Keratinocyte (primary cell): ENCODE measurements around the gene ADAMTS6. TPM values are rescaled to one million over a fixed set of nuclear protein-coding genes. Genes with fewer than 3 reads are reported as not detected.

ENCODE experiments used
- DNase-seq: peaks from one replicate; pipeline ENCODE4 v3.0.0-alpha.2; 2011; ENCODE audit warnings: low read depth, missing footprints, low spot score
- FAIRE-seq: peaks from 2 replicates; lab custom pipeline; 2011; peaks lifted over from hg19 to GRCh38; lab: Jason Lieb, UNC
- H2AFZ ChIP-seq: 2 replicates; pipeline ENCODE4 v1.6.0; 2012; ENCODE audit warnings: low read length, control low read depth, inconsistent platforms; ENCODE audit not compliant: control insufficient read depth
- H3K27ac ChIP-seq: 2 replicates; pipeline ENCODE4 v1.5.1; 2011; ENCODE audit warnings: low read length; ENCODE audit not compliant: control insufficient read depth, insufficient read depth
- H3K27me3 ChIP-seq: 3 replicates; pipeline ENCODE4 v1.6.0; 2011; ENCODE audit warnings: low read length; ENCODE audit not compliant: control insufficient read depth, insufficient read depth; ENCODE audit errors: extremely low read depth
- H3K36me3 ChIP-seq, 2 experiments: 2 replicates in 1 of 2; 3 replicates in 1 of 2; pipeline ENCODE4 v1.5.1; 2011; ENCODE audit warnings: low read length in 2 of 2, mild to moderate bottlenecking in 1 of 2; ENCODE audit not compliant: control insufficient read depth in 2 of 2, insufficient read depth in 2 of 2; ENCODE audit errors: extremely low read depth in 1 of 2
- H3K4me1 ChIP-seq: 3 replicates; pipeline ENCODE4 v1.5.1; 2011; ENCODE audit warnings: low read length; ENCODE audit not compliant: control insufficient read depth, insufficient read depth; ENCODE audit errors: extremely low read depth
- H3K4me2 ChIP-seq: 3 replicates; pipeline ENCODE4 v1.6.0; 2011; ENCODE audit warnings: low read depth, low read length; ENCODE audit not compliant: control insufficient read depth, insufficient read depth; ENCODE audit errors: extremely low read depth
- H3K4me3 ChIP-seq, 3 experiments: fragments of 200-600 bp in 1 of 3; sonication (generic) in 1 of 3; 2 replicates in 2 of 3; 3 replicates in 1 of 3; pipeline ENCODE4 v1.5.1; 2011 to 2016; ENCODE audit warnings: low read length in 3 of 3, mild to moderate bottlenecking in 3 of 3, control low read depth in 2 of 3, inconsistent platforms in 1 of 3, low read depth in 1 of 3, mixed read lengths in 1 of 3, mixed run types in 1 of 3, moderate library complexity in 1 of 3; ENCODE audit not compliant: control insufficient read depth in 2 of 3, insufficient read depth in 2 of 3; ENCODE audit errors: extremely low read depth in 1 of 3
- H3K79me2 ChIP-seq: 2 replicates; pipeline ENCODE4 v1.6.0; 2012; ENCODE audit warnings: low read length; ENCODE audit not compliant: control insufficient read depth, insufficient read depth
- H3K9ac ChIP-seq: 3 replicates; pipeline ENCODE4 v1.6.0; 2011; ENCODE audit warnings: low read length; ENCODE audit not compliant: control insufficient read depth, insufficient read depth; ENCODE audit errors: extremely low read depth
- H3K9me1 ChIP-seq: 3 replicates; pipeline ENCODE4 v1.6.0; 2011; ENCODE audit warnings: low read length; ENCODE audit not compliant: control insufficient read depth, insufficient read depth; ENCODE audit errors: extremely low read depth
- H3K9me3 ChIP-seq: 2 replicates; pipeline ENCODE4 v1.5.1; 2012; ENCODE audit warnings: low read depth, low read length; ENCODE audit not compliant: control insufficient read depth
- H4K20me1 ChIP-seq: 3 replicates; pipeline ENCODE4 v1.6.0; 2011; ENCODE audit warnings: low read length; ENCODE audit not compliant: control insufficient read depth, insufficient read depth; ENCODE audit errors: extremely low read depth
- EZH2 ChIP-seq: IDR thresholded peaks from one replicate; pipeline ENCODE4 v1.6.1; 2012; ENCODE audit warnings: inconsistent platforms, mild to moderate bottlenecking, low read length, moderate library complexity
- dilution Hi-C: fragments of 300-500 bp; cut with MboI; formaldehyde crosslinking; loops from one replicate; pipeline ENCODE4 v1.7.0; 2020; ENCODE audit warnings: low sequenced_read_pairs; ENCODE audit not compliant: extremely low pct_ligation_motif_present
- polyA plus RNA-seq, 5 experiments: library from polyadenylated mRNA; depleted of rRNA in 3 of 5; stranded (reverse) in 3 of 5; stranded (forward) in 1 of 5; unstranded in 1 of 5; fragments of >200 nt; gene quantifications; 1 replicate in 1 of 5; 2 replicates in 3 of 5; 3 replicates in 1 of 5; pipeline versions ENCODE4 v1.2.1 to v1.2.3, GENCODE V29; 2011 to 2012; ENCODE audit warnings: missing spikeins in 2 of 5, low read depth in 1 of 5, low replicate concordance in 1 of 5
- TF ChIP-seq, protein P1 (sequence below), 3 experiments: IDR thresholded peaks in 1 of 3; conservative IDR thresholded peaks in 1 of 3; optimal IDR thresholded peaks in 1 of 3; 2 replicates in 2 of 3; 3 replicates in 1 of 3; pipeline versions ENCODE3 to v1.5.1; 2011; ENCODE audit warnings: low read length in 3 of 3, mild to moderate bottlenecking in 3 of 3, moderate library complexity in 2 of 3, control low read depth in 1 of 3, inconsistent platforms in 1 of 3; ENCODE audit not compliant: insufficient read depth in 2 of 3; ENCODE audit errors: extremely low read depth in 1 of 3

The ADAMTS6 gene
- polyA plus RNA-seq, 1 donor (not counting 4 experiments of a cell fraction or from before 2014, with no cell fraction given): 10.9 TPM

DNA sequence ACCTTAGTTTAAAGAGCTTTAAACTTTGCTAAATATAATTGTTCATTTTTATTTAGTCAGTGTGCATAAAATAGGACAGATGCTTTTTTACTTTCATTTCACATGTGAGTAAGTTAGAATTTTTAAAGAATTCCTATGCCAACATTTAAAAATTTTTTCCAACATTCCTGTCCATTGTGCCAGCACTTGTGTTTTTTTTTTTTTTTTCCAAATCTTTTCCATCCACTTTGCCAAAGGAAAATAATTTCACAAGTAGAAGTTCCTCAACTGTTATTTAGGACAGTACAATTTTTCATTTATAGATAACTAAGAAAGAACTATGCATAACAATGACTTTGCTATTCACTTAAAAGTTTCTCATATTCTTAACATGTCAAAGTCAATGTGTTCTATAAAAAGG is 189.5 kb downstream of the ADAMTS6 start:
- FAIRE-seq: no peak

DNA sequence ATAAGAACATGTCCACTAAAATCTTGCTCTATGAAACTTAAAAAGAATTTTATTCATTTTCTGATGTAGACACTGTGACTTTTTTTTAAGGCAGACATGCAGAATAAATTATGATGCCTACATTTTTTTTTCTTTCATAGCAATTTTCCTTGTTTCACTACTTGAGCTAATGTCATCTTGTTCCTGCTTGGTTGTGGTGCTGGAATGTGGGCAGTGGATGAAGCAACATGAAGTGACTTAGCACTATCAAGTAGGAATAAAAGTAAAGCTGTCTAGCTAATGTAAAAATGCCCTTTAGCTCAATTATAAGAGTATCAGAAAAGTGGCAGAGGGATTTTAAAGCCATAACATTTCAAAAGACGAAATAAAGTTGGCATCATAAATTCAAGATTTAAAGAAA is 191.0 kb downstream of the ADAMTS6 start:
- FAIRE-seq: no peak
- no peaks in the 10 kb centered on the region for H4K20me1 ChIP-seq

More for the DNA sequence above, 189.5 kb downstream of the ADAMTS6 start:
- TF ChIP-seq EZH2: no peak
- TF ChIP-seq, protein P1, sequence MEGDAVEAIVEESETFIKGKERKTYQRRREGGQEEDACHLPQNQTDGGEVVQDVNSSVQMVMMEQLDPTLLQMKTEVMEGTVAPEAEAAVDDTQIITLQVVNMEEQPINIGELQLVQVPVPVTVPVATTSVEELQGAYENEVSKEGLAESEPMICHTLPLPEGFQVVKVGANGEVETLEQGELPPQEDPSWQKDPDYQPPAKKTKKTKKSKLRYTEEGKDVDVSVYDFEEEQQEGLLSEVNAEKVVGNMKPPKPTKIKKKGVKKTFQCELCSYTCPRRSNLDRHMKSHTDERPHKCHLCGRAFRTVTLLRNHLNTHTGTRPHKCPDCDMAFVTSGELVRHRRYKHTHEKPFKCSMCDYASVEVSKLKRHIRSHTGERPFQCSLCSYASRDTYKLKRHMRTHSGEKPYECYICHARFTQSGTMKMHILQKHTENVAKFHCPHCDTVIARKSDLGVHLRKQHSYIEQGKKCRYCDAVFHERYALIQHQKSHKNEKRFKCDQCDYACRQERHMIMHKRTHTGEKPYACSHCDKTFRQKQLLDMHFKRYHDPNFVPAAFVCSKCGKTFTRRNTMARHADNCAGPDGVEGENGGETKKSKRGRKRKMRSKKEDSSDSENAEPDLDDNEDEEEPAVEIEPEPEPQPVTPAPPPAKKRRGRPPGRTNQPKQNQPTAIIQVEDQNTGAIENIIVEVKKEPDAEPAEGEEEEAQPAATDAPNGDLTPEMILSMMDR (optimal IDR thresholded peaks at IDR 0.05 in 1 of 3, IDR thresholded peaks at IDR 0.05 in 1 of 3, conservative IDR thresholded peaks at IDR 0.05 in 1 of 3; ENCODE audit: extremely low read depth in 1 of 3, insufficient read depth in 2 of 3, low read length in 3 of 3): no peak
- H3K9ac ChIP-seq: no peak overlapping the region
- H2AFZ ChIP-seq: no peak overlapping the region
- H3K9me1 ChIP-seq: no peaks in the 10 kb centered on the region
- dilution Hi-C loops: no loop called here
- H3K4me1 ChIP-seq: no peaks in the 10 kb centered on the region
- no peak overlapping the region for H3K4me3 ChIP-seq
- H3K9me3 ChIP-seq: no peaks in the 10 kb centered on the region
- no peaks in the 10 kb centered on the region for H3K27me3 ChIP-seq
- no peaks in the 10 kb centered on the region for H3K79me2 ChIP-seq
- no peak overlapping the region for H3K27ac ChIP-seq
- no peaks in the 10 kb centered on the region for H4K20me1 ChIP-seq
- no peak for DNase-seq
- peaks cover 0 to 5% of the 10 kb centered on the region in 2 experiments for H3K36me3 ChIP-seq
- no peak overlapping the region for H3K4me2 ChIP-seq

More for the DNA sequence above, 191.0 kb downstream of the ADAMTS6 start:
- no peak for DNase-seq
- Histone ChIP-seq H2AFZ (no peak overlapping the region), H3K36me3 (peaks cover 0 to 5% of the 10 kb centered on the region in 2 experiments), H3K9me1 (no peaks in the 10 kb centered on the region), H3K9ac (no peak overlapping the region), H3K27me3 (no peaks in the 10 kb centered on the region), H3K4me3 (no peak overlapping the region), H3K4me1 (no peaks in the 10 kb centered on the region), H3K79me2 (no peaks in the 10 kb centered on the region), H3K9me3 (no peaks in the 10 kb centered on the region), H3K27ac (no peak overlapping the region), H3K4me2 (no peak overlapping the region)
- dilution Hi-C loops: no loop called here
- TF ChIP-seq, protein P1 (optimal IDR thresholded peaks at IDR 0.05 in 1 of 3, IDR thresholded peaks at IDR 0.05 in 1 of 3, conservative IDR thresholded peaks at IDR 0.05 in 1 of 3; ENCODE audit: extremely low read depth in 1 of 3, insufficient read depth in 2 of 3, low read length in 3 of 3): no peak
- TF ChIP-seq EZH2: no peak
